Left kidney (tissue), 2 donors: ENCODE measurements around the gene SOX8. TPM values are rescaled to one million over a fixed set of nuclear protein-coding genes. Genes with fewer than 3 reads are reported as not detected.
"Not testable (repeated sequence)": the region's sequence is repeated elsewhere in the genome, so short reads cannot be mapped to it uniquely, and the experiment has no call there.

Experiments
- DNase-seq: peaks from one replicate; pipeline ENCODE4 v3.0.0-alpha.2; 2013
- polyA plus RNA-seq: library from polyadenylated mRNA; unstranded; fragments of 120-200 nt; gene quantifications from one replicate; pipeline ENCODE4 v1.2.1, GENCODE V29; 2013; ENCODE audit not compliant: insufficient read length

SOX8 gene
- polyA plus RNA-seq, 1 donor, result 2.9 TPM

DNA sequence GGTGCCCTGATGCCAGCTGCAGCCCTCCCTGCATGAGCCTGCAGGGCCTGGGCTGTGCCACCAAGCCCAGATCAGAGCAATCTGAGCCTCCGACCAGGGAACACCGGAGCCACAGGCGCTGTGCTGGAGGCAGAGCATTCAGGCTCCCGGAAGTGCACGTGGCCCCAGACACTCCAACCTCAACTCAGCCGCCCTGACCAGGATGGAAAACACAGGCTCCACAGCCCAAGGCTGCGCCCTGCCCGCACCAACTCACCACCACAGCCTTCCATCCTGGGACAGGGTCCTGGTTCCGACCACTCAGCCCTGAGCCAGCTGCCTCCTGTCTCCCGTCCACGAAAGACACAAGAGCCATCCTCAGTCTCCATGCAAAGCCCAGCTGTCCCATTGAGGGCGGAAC is 29.2 kb upstream of the SOX8 start:
- DNase-seq, result no peak

DNA sequence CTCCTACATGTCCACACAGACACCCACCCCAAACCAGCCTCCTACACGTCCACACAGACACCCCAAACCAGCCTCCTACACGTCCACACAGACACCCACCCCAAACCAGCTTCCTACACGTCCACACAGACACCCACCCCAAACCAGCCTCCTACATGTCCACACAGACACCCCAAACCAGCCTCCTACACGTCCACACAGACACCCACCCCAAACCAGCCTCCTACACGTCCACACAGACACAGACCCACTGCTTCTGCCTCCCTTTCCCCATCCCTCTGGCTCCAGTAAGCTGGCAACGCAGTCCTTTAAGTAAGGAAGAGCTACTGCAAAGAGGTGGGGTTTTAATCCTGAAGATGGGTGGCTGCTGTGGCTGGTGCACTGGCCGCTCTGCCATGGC is 27.8 kb upstream of the SOX8 start:
- not testable (repeated sequence) for DNase-seq

DNA sequence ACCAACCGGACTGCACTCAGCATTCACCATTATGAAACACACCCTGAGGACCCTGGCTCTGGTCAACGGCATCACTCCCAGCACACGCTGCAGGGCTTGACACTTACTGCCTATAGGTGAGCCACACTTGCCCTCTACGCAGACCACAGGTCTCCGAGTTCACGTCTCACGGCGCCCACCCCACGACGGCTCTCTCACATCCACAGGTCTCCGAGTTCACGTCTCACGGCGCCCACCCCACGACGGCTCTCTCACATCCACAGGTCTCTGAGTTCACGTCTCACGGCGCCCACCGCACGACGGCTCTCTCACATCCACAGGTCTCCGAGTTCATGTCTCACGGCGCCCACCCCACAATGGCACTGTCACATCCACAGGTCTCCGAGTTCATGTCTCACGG is 25.8 kb upstream of the SOX8 start:
- DNase-seq, result not testable (repeated sequence)

DNA sequence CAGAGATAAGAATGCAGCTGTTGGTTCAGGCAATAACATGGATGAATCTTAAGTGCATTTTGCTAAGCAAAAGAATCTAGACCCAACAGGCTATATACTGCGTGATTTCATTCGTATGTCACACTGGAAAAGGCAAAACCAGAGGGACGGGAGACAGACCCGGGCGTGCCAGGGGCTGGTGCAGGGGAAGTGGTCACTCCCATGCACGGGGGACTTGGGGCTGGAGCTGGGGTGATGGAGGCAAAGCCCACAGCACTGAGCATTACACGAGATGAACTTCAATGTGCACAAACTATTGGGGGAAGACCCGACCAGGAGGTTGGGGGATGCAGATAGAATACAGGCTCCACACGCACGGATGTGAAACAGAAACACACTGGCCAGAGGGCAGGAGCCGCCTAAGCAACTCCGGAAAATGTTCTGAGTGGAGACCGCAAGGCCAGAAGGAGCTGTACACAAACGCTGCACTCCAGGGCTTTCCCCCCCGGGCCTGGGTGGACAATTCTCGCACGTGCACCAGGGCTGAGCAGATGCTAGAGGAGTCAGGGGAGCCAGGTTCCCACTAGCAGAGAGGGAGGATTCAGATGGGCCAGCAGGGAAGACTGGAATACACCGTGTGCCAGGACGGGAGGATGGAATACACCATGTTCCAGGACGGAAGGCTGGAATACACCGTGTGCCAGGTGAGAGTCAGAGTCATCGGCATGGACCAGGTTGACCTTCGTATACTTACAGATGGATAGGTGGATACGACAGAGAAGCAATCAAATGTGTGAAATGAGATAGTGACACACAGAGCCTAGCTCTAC is 22.1 kb upstream of the SOX8 start:
- no peak for DNase-seq

DNA sequence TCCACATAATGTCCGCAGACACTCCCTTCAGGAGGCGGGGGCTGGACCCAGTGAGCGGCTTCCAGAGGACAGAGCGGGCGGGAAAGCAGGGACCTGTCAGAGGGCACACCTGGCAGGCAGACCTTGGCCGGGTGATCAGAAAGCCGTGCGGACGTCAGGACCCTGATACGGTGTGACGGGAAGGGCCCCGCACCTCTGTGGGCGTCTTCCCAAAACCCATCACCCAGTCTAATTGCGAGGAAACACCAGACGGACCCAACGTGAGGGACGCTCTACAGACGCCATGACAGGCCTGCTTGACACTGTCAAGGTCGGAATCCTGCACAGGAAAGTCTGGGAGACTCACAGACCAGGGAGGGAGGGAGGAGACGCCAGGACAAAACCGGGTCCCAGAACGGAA is 19.2 kb upstream of the SOX8 start:
- no peak for DNase-seq

DNA sequence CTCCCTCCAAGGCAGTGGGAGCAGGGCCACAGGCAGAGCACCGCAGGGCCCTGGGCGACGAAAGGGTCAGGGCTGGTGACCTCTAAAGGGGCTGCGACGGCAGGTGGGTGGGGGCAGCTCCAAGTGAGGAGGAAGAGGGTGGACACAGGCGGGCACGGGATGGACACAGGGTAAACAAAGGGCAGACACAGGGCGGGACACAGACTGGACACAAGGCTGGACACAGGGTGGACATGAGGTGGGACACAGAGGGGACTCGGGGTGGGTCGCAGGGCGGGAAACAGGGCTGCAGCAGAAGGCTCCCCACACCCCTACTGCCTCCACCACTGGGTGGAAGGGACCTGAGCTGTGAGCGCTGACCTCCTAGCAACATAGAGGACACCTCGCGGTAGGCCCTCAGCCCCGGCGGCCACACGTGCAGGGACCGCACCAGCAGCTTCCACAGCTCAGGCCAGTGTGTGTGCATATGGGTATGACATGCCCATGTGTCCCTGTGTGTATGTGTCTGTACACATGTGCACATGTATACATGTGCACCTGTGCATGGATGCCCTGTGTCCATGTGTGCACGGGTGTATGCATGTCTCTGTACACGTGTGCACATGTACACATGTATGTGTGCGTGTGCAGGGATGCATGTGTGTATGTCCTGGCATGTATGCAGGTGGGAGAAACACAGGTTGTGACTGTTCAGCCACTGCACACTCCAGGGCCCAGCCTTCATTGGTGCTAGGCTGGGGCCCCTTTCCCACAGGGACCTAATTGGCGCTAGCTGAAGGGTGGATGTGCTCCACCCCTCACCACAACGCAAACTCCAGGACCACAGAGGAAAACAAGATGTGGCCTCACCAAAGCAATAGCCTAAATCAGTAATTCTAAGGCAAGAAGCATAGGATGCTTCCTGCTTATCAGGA is 18.4 kb upstream of the SOX8 start:
- no peak for DNase-seq

DNA sequence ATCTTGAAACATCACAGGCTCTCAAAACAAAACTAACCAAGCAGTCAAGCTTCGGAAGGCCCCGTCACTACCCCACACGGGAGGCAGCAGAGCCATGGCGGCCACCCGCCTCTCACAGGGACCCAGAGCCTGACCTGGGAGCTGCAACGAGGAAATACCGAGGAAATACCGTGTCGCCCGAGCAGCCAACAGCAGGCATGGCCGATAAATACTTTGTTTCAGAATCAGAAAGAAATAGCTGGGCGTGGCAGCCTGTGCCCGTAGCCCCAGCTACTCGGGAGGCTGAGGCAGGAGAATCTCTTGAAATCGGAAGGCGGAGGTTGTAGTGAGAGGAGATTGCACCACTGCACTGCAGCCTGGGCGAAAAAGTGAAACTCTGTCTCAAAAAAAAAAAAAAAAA is 17.7 kb upstream of the SOX8 start:
- DNase-seq, result no peak

DNA sequence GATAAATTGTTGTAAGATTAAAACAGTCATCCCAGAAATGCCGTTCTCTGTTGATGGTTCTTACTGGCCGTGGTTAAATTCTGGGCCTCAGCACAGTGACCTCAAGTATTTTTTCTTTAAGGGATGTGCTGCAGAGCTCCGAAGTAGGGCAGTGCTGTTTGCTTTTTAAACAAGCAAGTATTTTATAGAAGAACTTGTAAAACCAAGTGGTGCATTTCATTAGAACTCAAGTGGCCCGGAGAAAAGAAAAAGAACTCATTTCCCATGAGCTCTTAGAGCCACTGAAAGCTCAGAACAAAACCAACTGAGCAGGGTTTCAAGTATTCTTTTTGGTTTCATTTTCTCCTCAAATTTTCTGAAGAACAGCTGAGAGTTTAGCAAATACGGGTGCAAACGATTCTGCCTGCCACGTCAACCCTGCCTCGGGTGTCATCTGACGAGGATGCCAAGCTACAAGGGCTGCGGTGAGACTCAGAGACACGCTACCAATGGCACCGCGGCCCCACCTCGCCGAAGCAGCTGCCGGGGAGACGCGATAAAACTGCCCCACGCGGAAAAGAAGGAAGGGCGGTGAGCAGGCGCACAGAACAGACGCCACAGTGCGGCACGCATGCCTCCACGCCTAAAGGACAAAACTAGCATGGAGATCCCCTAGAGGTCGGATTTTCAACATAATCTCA is 17.1 kb upstream of the SOX8 start:
- no peak for DNase-seq

DNA sequence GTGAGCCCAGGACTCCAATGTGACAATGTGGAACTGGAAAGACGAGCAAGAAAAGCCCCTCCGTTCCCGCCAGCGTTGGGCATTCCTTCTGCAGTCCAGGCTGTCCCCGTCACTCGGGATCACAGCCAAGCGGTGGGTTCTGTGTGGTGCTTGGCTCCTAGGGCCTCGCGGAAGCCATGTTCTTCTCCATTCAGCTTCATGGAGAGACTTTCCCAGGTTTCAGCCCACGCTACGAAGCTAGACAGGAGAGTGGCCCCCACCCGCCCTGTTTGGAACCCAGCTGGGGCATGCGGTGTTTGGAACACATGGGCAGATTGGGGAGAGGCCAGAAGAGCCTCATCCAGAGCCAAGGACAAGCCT is 16.6 kb upstream of the SOX8 start:
- DNase-seq, result no peak

DNA sequence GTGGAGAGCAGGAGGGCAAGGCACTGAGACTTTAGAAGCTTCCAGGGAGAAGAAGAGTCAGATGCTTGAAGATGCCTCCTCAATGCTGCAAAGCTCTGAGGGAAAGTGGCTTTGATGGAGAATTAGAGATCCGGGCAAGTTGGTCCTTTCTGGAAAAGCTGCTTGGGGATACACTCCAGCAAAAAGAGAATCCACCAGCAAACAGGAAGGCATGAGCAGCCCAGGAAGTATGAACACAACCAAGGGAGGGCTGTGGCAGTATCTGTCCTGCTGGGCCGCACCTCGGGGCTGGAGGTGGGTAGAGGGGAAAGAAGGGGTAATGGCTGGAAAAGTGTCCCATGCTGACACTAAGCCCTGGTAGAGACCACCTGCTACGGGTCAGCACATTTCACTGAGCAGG is 16.1 kb upstream of the SOX8 start:
- no peak for DNase-seq

DNA sequence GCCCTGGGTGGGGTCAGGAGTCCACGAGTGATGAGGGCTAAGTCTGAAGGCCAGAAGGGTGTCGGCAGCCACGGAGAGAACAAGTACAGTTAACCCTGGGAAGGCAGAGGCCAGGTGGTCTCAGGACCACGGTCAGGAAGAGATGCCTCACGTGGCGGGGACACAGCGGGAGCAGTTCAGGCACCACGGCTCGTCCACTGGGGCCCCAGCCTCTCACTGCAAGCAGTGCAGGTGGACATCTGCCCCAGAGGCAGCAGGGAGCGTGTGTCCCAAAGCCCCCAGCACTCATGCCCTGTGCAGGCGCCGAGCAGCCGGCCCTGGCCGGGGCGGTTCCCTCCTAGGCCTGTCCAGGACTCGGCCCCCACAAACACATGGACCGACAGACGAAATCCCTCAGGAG is 15.5 kb upstream of the SOX8 start:
- no peak for DNase-seq

DNA sequence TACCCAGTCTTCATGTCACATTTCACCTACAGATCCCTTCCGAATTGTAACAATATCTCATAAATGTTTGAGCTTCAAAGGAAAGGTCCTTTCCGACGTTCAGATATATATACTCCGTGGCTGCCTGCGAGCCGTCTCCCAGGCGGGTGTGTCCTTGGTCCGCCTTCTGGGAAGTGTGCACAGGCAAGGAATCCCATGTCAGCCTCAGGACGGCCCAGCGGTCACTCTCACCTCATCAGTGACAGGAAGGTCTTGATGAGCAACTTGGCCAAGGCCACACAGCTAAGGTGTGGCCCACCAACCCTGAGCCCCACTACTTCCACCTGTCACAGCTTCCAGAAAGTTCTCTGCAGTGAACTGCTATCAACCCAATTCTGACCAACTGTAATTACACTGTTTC is 15.1 kb upstream of the SOX8 start:
- DNase-seq, result no peak

DNA sequence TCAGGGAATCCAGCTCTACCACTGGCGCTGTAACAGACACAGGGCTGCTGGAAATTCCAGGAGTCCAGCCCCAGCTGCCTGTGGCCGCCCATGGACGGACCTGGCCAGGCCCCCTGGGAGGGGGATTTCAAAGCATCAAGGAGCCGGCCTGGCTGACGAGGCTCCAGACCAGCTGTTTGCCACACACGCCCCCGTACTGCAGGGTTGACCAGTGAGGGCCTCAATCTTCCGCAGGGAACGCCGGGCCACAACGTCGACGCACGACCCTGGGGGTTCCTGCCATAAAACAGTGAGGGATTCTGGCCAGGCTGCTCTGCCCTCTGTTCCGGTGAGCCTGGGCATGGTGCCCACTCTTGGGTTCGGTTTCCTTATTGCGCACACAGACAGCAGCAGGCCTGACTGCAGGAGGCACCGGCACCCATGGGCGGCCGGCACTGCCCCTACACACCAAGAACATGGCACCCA is 14.5 kb upstream of the SOX8 start:
- DNase-seq, result no peak

DNA sequence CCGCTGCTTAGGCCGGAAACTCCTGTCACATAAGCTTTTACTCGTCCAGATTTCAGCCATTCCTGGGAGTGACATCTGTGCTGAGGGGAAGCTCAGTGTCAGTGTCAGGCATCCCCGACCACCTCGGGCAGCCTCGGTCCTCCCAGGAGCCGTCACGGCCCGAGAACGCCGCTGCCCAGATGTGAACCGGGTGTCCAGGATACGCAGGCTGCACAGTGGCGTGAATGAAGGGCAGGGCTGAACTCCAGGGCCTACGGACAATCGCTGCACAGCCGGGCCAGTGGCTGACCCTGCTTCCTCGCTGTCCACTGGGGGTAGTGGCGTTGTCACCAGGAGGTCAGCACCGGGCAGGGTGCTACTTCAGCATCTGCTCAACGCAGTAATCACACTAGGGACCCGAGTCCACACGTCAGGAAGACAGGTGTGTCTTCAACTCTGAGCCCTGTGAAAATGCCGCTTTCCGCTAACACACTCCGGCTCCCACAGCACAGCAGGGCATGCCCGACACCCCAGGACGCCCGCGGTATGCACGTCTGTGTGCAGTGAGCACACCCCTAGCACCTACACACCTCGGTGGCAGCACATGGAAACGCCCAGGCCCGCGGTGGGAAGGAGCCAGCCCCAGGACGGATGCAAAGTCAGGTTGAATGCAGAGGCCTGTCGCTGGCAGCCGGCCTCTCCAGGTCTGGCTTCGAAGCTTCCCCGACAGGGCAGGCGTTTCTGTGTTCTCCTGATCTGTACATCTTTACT is 13.8 kb upstream of the SOX8 start:
- no peak for DNase-seq

DNA sequence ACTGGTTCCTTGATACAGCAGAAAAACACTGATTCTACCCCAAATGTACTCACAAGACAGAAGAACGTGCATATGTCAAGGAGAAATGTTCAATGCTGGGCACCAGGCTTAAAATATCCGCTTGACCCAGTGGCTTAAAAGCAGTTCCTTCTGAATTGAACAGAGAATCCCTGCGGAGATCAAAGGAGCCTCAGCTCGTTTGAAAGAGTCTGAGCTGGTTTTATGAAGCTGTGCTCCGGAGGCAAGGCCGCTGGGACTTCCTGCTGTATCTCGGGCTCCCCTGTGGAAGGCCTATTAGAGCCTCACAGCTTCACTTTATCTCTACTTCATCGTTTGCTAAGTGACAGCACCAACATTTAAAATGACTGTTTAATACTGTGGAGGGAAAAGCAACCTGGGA is 12.9 kb upstream of the SOX8 start:
- DNase-seq, result no peak

DNA sequence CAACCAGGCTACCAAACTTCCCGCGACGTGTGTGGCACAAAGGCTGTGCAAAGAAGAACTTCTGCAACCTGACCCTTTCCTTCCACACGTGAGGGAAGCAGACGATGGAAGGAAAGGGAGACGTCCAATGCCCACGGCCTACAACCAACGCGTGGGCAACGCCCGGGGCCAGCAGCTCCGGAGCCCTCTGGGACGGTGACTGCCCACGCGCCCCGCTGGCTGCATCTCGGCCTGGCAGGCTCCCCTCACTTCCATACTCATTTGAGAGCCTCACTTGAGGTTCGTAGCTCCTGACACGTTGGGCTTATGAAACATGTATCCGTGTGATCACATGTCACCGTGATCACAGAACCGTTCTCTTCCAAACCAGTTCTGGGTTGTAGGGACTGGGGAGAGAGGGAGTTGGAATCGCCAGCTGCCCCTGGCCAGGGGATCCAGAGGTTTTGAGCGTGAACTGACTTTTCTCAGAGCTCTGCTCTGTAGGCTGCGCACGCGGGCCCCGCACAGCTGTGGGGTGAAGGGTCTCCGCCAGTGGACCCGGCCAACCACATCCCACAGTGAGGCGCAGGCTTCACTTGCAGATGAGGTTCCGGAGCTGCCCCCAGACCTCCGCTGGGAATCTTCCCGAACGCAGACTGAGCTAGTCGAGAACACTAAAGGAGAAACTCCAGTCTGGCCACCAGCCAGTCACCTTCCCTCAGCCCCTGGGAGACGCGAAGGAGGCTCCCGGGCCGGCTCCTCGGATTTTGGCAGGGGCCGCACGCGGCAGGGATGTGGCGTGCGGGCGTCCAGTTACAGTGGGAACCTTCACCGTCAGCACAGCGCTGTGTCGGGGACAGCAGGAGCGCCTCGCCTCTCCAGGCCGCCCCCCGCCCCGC is 11.8 kb upstream of the SOX8 start:
- DNase-seq, result no peak

DNA sequence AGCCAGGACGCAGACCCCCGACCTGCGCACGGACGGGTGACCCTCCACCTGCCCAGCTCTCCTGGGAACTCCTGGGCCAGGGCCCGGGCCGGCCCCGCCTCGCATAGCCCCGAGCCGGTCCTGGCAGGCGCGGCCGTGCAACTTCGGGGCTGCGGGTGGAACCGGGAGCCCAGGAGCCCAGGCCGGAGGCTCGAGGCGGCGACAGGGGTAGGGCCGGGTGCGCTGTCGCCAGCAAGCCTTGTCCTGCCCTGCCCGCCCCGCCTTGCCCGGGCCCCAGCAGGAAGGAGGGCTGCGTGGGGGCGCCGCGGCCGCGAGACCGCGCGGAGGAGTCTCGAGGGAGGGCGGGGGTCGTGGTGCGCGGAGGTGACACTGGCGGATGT is 11.2 kb upstream of the SOX8 start:
- no peak for DNase-seq

DNA sequence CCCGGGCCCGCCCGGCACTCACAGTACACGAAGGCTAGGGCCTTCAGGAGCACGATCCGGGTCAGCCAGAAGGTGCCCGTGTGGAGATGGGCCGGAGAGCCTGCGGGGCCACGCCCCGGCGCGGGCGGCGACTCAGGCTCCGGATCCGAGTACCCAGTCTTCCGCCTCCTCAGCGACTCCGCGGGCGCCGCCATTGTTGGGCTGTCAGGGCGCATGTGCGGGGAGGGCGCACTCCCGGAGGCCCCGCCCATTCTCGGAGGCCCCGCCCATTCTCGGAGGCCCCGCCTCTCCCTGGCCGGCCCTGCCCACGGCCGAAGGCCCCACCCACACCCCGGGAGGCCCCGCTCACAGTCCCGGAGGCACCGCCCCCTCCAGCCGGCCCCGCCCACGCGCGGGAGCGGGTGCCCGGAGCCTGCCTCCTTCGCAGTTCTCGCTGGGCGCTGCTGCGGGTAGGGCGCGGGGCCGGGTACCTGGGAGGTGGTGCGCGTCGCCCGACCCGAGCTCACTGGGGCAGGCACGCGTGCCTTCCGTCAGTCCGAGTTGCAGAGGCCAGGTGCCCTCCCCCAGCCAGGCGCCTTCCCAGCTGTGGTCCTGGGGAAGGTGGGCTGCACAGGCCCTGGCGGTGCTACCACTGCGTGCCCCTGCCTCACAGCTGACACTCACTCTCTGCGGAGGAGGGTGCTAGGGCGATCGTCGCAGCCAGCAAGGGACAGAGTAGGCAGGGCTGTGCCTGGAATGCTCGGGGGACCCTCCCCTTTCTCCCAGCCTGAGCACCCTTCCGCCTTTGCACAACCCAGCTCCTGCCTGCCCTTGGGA is 10.6 kb upstream of the SOX8 start, which contains the start of gene LMF1:
TSS of gene LMF1 (minus strand) at position 219 of the 816 bp plus-strand sequence. CDS start at position 215, 4 bp downstream.
- DNase-seq, result peak; percentile 83

DNA sequence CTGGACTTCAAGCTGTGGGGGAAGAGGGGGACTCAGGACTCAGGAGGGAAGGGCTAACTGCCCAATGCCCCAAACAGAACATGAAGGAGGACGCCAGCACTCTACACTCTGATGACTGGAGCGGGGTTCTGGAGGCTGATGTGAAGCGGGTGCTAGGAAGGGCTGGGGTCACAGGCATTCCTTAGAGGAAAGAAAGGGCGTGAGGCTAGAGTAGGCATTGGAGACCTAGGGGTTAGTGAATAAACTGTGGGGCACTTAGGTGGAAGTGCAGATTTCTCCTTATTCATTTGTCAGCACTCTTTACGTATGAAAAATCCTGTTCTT is 10.0 kb upstream of the SOX8 start:
- DNase-seq, result no peak

DNA sequence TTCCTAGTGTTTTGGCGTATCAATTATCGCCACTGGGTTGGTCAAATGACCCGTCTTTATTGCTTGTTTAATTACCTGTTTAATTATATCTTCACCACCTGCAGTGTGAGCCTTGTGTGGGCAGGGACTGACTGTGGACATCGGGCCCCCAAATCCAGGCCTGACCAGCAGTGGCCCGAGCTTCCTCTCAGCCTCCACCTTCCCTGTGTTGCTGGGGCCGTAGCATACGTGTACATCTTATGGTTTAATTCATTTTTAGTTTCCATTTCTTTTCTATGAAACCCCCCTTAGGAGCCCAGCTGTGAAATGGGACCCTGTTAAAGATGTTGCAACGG is 9.6 kb upstream of the SOX8 start:
- no peak for DNase-seq
